Fibroblast of the conjunctiva (primary cell): ENCODE results near the gene YARS2.
A peak's percentile ranks its signal among the peaks of the same experiment; 100 is the strongest.

ENCODE experiments used
- DNase-seq: peaks from one replicate; pipeline ENCODE4 v3.0.0-alpha.2; 2010; ENCODE audit warnings: low read depth

YARS2 gene

GRCh38 chr12:32755654-32756475 lies at the start of gene YARS2:
Gene YARS2, minus strand, starts transcription at chr12:32755897. Its CDS starts 23 bp downstream, at chr12:32755874.
- peak; percentile 99 for DNase-seq

GRCh38 chr12:32804301-32804700 lies 48.6 kb upstream of the YARS2 start:
- no peak for DNase-seq

DNA sequence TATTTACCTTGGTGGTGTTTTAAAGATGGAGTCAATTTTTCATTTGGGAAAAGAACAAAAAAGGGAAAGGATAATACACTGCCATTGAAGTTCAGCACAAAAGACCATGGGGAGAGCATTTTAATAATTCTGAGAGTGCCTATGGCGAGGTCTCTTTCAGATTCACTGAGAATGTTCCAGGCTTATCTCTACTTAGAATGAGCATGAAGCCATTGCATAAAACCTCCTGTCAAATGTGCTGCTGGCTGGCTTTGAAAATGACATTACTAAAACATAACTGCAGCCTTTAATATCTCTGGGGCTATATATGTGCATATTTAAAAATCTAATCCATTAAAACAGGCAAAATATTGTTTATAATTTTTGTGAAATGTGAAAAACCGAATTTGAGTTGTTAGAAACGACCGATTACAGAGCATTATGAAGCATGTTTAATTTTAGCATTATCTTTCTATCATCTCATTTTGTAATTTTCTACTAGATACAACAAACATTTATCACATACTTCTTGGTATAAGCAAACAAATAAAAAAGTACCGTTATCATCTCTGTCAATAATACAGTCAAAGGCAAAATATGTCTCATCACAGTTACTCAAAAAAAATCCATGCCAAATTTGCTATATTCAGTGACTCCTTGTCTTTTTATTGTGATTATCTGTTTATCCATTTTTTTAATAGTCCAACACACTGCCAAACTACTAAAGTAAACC lies 45.7 kb upstream of the YARS2 start:
- no peak for DNase-seq

- no peak for DNase-seq
These were observed 38.6 kb upstream of the YARS2 start for GRCh38 chr12:32794281-32794680.

DNA sequence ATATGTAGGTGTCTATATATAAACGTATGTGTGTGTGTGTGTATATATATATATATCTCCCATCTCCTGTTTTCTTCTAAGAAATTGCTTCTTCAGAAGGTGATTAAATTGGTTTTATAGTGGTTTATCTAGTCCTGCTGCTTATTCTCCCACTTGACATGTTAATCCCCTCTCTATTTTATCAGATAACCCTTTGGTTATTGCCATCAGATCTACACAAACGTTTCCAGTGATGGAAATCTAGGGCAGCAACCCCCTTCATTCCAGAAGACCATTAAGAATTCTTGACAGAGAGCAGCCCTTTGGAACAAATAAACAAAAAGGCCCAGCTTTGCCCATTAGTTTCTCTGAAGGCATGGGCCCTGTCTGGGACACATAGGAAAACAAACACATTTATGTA lies 34.2 kb upstream of the YARS2 start:
- DNase-seq, result no peak

GRCh38 chr12:32789446-32789845 lies 33.7 kb upstream of the YARS2 start:
- DNase-seq, result no peak

DNA sequence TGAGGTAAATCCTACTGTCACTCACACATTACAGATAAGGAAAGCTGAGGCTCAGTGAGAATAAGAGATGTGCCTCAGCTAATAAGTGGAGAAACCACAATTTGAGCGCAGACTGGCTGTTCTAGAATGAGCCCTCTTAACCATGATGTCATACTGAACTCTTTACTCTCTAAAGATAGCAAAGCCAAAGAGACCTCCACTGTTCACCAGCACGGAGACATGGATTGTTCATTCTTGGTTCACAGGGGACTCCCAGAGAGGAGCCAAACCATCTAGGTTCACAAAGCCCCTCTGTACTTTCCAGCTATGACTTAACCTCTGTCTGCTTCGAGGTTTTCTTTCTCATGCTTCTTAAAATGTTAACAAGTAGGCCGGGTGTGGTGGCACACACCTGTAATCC lies 32.7 kb upstream of the YARS2 start:
- DNase-seq, result no peak

GRCh38 chr12:32785557-32785956 lies 29.9 kb upstream of the YARS2 start:
- DNase-seq, result no peak

GRCh38 chr12:32783029-32783428 lies 27.3 kb upstream of the YARS2 start:
- DNase-seq, result no peak

- no peak for DNase-seq
These were observed 24.4 kb upstream of the YARS2 start for GRCh38 chr12:32780071-32780470.

DNA sequence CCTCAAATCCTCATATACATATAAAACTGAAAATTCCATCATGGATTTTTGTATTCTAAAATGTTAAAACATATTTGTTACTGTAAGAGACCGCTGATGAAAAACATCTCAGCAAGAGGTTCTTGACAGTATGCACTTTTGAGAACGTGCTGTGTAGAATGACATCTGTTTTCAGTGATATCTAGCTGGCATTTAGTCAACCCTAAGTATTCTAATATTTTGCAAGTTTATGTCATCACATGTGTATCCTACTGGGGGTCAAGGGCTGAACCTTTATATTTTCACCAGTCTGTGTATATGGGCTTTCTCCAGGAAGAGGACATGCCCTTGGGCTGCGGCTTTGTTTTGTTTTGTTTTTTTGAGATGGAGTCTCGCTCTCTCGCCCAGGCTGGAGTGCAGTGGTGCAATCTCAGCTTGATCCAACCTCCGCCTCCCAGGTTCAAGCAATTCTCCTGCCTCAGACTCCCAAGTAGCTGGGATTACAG lies 22.0 kb upstream of the YARS2 start:
- DNase-seq, result no peak

DNA sequence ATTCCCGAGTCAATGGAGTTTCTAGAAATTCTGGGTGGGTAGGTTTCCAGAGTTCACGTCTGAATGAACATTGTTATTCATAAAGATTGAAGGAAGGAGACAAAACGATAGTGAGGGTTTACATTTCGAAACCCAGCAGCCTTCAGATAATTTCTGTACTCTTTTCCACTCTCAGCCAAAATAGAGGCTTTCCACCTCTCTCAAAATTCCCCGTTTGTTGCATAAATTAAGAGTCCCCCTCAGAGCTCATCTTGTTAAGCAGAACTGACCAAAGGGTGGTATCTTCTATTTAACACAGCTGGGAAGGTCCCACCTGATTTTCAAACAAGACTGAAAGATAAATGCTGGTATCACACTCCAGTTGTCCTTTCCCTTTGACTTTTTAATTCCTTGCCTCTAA lies 21.5 kb upstream of the YARS2 start:
- no peak for DNase-seq

- DNase-seq, result no peak
These were observed 20.6 kb upstream of the YARS2 start for GRCh38 chr12:32776258-32776657.

DNA sequence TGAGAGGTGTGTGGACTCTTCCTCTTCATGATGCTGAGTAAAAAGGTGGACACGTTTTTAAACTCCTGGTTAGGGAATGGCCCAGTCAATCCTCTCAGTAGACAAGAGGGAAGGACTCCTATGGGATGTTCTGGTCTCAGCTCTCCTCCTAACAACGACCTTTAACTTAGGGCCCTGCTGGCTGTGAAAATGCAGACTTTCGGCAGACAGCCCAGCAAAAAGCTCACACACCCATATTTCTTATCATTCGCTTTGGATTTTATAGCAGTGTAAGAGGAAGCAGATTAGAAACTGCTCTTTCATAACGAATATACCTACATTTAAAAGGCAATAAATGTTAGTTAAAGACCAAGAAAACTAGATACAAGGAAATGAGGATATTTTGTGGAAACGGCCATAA lies 18.0 kb upstream of the YARS2 start:
- no peak for DNase-seq

GRCh38 chr12:32770141-32770540 lies 14.4 kb upstream of the YARS2 start:
- no peak for DNase-seq

- DNase-seq, result no peak
These were observed 12.8 kb upstream of the YARS2 start for GRCh38 chr12:32768518-32768917.

GRCh38 chr12:32765906-32766305 lies 10.2 kb upstream of the YARS2 start:
- DNase-seq, result no peak

- no peak for DNase-seq
These were observed 6.0 kb upstream of the YARS2 start for GRCh38 chr12:32761716-32762115.

- DNase-seq, result no peak
These were observed 1.5 kb upstream of the YARS2 start for GRCh38 chr12:32757157-32757556.

DNA sequence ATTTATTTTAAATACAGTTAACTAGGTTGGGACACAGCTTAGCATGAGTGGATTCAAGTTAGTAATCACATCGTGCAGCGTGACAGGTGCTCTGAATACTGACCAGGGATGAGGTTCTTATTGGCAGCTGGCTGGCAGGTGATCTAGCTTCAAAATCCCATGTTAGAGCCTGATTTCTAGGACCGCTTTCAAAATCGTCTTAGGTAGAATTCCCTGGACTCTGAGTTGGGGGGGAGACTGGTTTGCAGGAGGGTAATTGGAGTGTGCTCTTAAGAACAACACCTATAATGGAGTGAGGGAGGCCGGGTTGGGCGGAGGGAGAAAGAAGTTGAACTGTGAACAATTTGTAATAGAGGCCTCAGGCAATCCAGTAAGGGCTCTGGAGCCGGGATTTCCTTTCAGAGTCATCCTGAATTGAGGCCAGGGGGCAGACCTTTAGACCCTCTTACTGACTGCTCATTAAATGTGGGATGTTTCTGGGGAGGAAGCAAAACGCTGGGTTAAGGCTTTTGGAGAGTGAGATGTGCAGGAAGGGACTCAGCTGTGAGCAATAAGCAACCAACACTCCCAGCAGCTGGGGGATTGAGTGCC lies 874 bp upstream of the YARS2 start:
- no peak for DNase-seq

GRCh38 chr12:32755051-32755653 lies 545 bp downstream of the YARS2 start:
- DNase-seq, result peak; percentile 74

DNA sequence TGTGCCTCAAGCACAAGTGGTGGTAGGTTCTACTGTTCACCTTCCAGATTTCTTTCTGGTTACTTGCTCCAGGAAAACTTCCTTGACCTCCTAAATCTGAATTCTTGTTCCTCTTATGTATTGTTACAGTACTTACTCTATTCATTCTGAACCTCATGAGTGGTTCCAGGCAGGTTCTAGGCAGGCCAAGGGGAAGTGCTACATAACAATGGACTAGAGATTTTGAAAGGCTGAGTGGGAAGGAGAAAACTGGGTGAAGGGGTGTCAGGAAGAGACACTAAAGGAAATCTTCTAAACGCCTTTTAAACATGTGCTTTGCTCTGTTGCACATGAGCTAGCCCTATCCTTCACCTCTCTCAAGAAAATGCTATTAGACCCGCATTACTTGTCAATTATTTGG lies 1.6 kb downstream of the YARS2 start:
- no peak for DNase-seq

DNA sequence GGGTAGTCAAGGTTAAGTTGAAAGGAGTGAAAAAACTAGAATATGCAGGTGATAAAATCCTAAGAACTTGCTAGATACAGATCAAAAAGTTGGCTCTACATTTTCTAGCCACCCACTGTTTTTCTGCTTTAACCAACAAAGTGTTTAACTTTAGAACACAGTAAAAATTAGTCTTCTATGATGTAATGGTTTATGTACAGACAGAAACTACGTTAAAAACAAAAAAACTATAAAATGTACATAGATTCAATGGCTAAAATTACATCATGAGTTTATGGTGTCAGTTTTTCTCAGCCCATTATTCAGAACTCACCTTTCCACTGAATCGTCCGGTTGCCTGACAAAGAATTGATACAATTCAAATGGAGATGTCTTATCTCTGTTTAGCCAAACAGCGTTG lies 2.1 kb downstream of the YARS2 start:
- no peak for DNase-seq
